Neuron (in vitro differentiated cells): ENCODE measurements around the gene DDIAS.
"Not testable (repeated sequence)": the region's sequence is repeated elsewhere in the genome, so short reads cannot be mapped to it uniquely, and the experiment has no call there.

ENCODE experiments used
- H2AFZ ChIP-seq: one replicate; pipeline ENCODE4 v1.6.1; 2013; ENCODE audit warnings: low read depth, mild to moderate bottlenecking, inconsistent platforms, low read length, moderate library complexity
- H3K27me3 ChIP-seq: one replicate; pipeline ENCODE4 v1.6.1; 2013; ENCODE audit warnings: low read length; ENCODE audit not compliant: insufficient read depth
- H3K36me3 ChIP-seq: one replicate; pipeline ENCODE4 v1.6.1; 2013; ENCODE audit warnings: low read length; ENCODE audit not compliant: insufficient read depth
- H3K4me1 ChIP-seq: one replicate; pipeline ENCODE4 v1.6.1; 2013; ENCODE audit warnings: low read length; ENCODE audit not compliant: insufficient read depth
- H3K4me3 ChIP-seq: 2 replicates; pipeline ENCODE4 v1.5.1; 2013; ENCODE audit warnings: mild to moderate bottlenecking, low read length, moderate library complexity
- H3K9me3 ChIP-seq: one replicate; pipeline ENCODE4 v1.6.1; 2013; ENCODE audit warnings: low read length

The DDIAS gene

GRCh38 chr11:82901165-82901921, at the start of gene DDIAS:
TSS of gene DDIAS (plus strand) at chr11:82901736. CDS start at chr11:82914739, 13,003 bp downstream.
- Histone ChIP-seq H3K4me3 (peak within 1 kb of the TSS; percentile 80), H3K27me3 (no peaks in the 10 kb centered on the region), H3K9me3 (no peaks in the 10 kb centered on the region), H2AFZ (peak within 1 kb of the TSS; percentile 92), H3K4me1 (peaks cover 23% of the 10 kb centered on the region), H3K36me3 (no peaks in the 10 kb centered on the region)

GRCh38 chr11:82854242-82854641, 47.3 kb upstream of the DDIAS start:
- Histone ChIP-seq H3K27me3 (no peaks in the 10 kb centered on the region), H3K4me1 (no peaks in the 10 kb centered on the region), H3K4me3 (no peak overlapping the region), H2AFZ (no peak overlapping the region), H3K36me3 (no peaks in the 10 kb centered on the region), H3K9me3 (peaks cover 2% of the 10 kb centered on the region)

GRCh38 chr11:82854916-82855315, 46.6 kb upstream of the DDIAS start:
- H3K4me3 ChIP-seq, H3K9me3 ChIP-seq, H3K27me3 ChIP-seq, H3K4me1 ChIP-seq, H2AFZ ChIP-seq, H3K36me3 ChIP-seq: not testable (repeated sequence)

- H3K9me3 ChIP-seq = peaks cover 2% of the 10 kb centered on the region
- H3K4me3 ChIP-seq = no peak overlapping the region
- no peak overlapping the region for H2AFZ ChIP-seq
- no peaks in the 10 kb centered on the region for H3K36me3 ChIP-seq
- H3K27me3 ChIP-seq = no peaks in the 10 kb centered on the region
- no peaks in the 10 kb centered on the region for H3K4me1 ChIP-seq
These were observed 45.9 kb upstream of the DDIAS start for GRCh38 chr11:82855616-82856015.

- no peaks in the 10 kb centered on the region for H3K27me3 ChIP-seq
- no peaks in the 10 kb centered on the region for H3K36me3 ChIP-seq
- H2AFZ ChIP-seq = no peak overlapping the region
- peaks cover 2% of the 10 kb centered on the region for H3K9me3 ChIP-seq
- no peak overlapping the region for H3K4me3 ChIP-seq
- no peaks in the 10 kb centered on the region for H3K4me1 ChIP-seq
These were observed 44.4 kb upstream of the DDIAS start for GRCh38 chr11:82857145-82857544.

GRCh38 chr11:82858133-82858532, 43.4 kb upstream of the DDIAS start:
- Histone ChIP-seq H3K27me3 (no peaks in the 10 kb centered on the region), H3K9me3 (peaks cover 2% of the 10 kb centered on the region), H3K4me3 (no peak overlapping the region), H3K4me1 (no peaks in the 10 kb centered on the region), H2AFZ (no peak overlapping the region), H3K36me3 (no peaks in the 10 kb centered on the region)

- Histone ChIP-seq H3K9me3 (peaks cover 2% of the 10 kb centered on the region), H3K36me3 (no peaks in the 10 kb centered on the region), H3K27me3 (no peaks in the 10 kb centered on the region), H2AFZ (no peak overlapping the region), H3K4me1 (no peaks in the 10 kb centered on the region), H3K4me3 (no peak overlapping the region)
These were observed 42.9 kb upstream of the DDIAS start for GRCh38 chr11:82858556-82859091.

- H3K36me3 ChIP-seq = no peaks in the 10 kb centered on the region
- no peaks in the 10 kb centered on the region for H3K4me1 ChIP-seq
- H3K27me3 ChIP-seq = no peaks in the 10 kb centered on the region
- no peak overlapping the region for H2AFZ ChIP-seq
- no peaks in the 10 kb centered on the region for H3K9me3 ChIP-seq
- no peak overlapping the region for H3K4me3 ChIP-seq
These were observed 41.8 kb upstream of the DDIAS start for GRCh38 chr11:82859750-82860149.

- H3K27me3 ChIP-seq = no peaks in the 10 kb centered on the region
- H3K4me1 ChIP-seq = no peaks in the 10 kb centered on the region
- H2AFZ ChIP-seq = no peak overlapping the region
- no peaks in the 10 kb centered on the region for H3K36me3 ChIP-seq
- no peaks in the 10 kb centered on the region for H3K9me3 ChIP-seq
- H3K4me3 ChIP-seq = no peak overlapping the region
These were observed 39.2 kb upstream of the DDIAS start for GRCh38 chr11:82862379-82862778.

- Histone ChIP-seq H3K27me3 (no peaks in the 10 kb centered on the region), H2AFZ (no peak overlapping the region), H3K9me3 (no peaks in the 10 kb centered on the region), H3K36me3 (no peaks in the 10 kb centered on the region), H3K4me1 (no peaks in the 10 kb centered on the region), H3K4me3 (no peak overlapping the region)
These were observed 38.3 kb upstream of the DDIAS start for GRCh38 chr11:82863209-82863608.

- Histone ChIP-seq H2AFZ (no peak overlapping the region), H3K27me3 (no peaks in the 10 kb centered on the region), H3K4me1 (no peaks in the 10 kb centered on the region), H3K9me3 (no peaks in the 10 kb centered on the region), H3K36me3 (no peaks in the 10 kb centered on the region), H3K4me3 (no peak overlapping the region)
These were observed 37.3 kb upstream of the DDIAS start for GRCh38 chr11:82864268-82864667.

- no peak overlapping the region for H3K4me3 ChIP-seq
- no peaks in the 10 kb centered on the region for H3K4me1 ChIP-seq
- H2AFZ ChIP-seq = no peak overlapping the region
- no peaks in the 10 kb centered on the region for H3K36me3 ChIP-seq
- no peaks in the 10 kb centered on the region for H3K27me3 ChIP-seq
- H3K9me3 ChIP-seq = no peaks in the 10 kb centered on the region
These were observed 35.7 kb upstream of the DDIAS start for GRCh38 chr11:82865841-82866240.

- Histone ChIP-seq H3K4me3 (no peak overlapping the region), H2AFZ (no peak overlapping the region), H3K4me1 (no peaks in the 10 kb centered on the region), H3K9me3 (no peaks in the 10 kb centered on the region), H3K36me3 (no peaks in the 10 kb centered on the region), H3K27me3 (no peaks in the 10 kb centered on the region)
These were observed 33.9 kb upstream of the DDIAS start for GRCh38 chr11:82867495-82868082.
